GM12878 (cell line): ENCODE measurements around the gene IFNB1. TPM values are rescaled to one million over a fixed set of nuclear protein-coding genes. Genes with fewer than 3 reads are reported as not detected.

Experiments
- ATAC-seq: fragments of 200-7000 bp; cut with Tn5 transposase; 3 replicates; pipeline ENCODE4 v1.9.1; 2020; ENCODE audit warnings: mild to moderate bottlenecking, moderate library complexity
- BruUV-seq: library from RNA; stranded (reverse); fragments of 400-500 nt; replicated peaks from 2 replicates; lab custom pipeline; 2021; lab: Mats Ljungman, UMichigan
- CTCF ChIA-PET: fragments of 300-600 bp; sonication (Branson Sonifier 250); formaldehyde crosslinking; extraction: SDS; loops from one replicate; lab custom pipeline; 2021; ENCODE audit warnings: inconsistent platforms; lab: Yijun Ruan, JAX
- POLR2A ChIA-PET: fragments of 350-600 bp; formaldehyde crosslinking; extraction: SDS; loops from one replicate; lab custom pipeline; 2021; ENCODE audit warnings: inconsistent platforms; lab: Charles Lee
- RAD21 ChIA-PET: fragments of 300-600 bp; sonication (Branson Sonifier 250); formaldehyde crosslinking; loops from one replicate; lab custom pipeline; 2023; ENCODE audit warnings: antibody characterized with exemption; ENCODE audit not compliant: unreplicated experiment; lab: Charles Lee
- SMC1A ChIA-PET: fragments of 300-600 bp; sonication (Branson Sonifier 250); formaldehyde crosslinking; loops from one replicate; lab custom pipeline; 2023; ENCODE audit not compliant: unreplicated experiment, uncharacterized antibody; lab: Charles Lee
- DNase-seq: peaks from one replicate; pipeline ENCODE4 v3.0.0-alpha.2; 2011; ENCODE audit warnings: low read depth, low spot score
- FAIRE-seq: peaks from 3 replicates; lab custom pipeline; 2011; peaks lifted over from hg19 to GRCh38; lab: Jason Lieb, UNC
- H2AFZ ChIP-seq: 2 replicates; pipeline ENCODE4 v1.6.0; 2011; ENCODE audit warnings: low read depth, low read length, control low read depth; ENCODE audit not compliant: control insufficient read depth
- H3K27ac ChIP-seq: 2 replicates; pipeline ENCODE4 v1.5.1; 2011; ENCODE audit warnings: control low read depth; ENCODE audit not compliant: control insufficient read depth, insufficient read depth
- H3K27me3 ChIP-seq, 2 experiments: replicated peaks in 1 of 2; 2 replicates each; pipeline versions ENCODE4 v1.6.0 to v1.6.1; 2011; ENCODE audit warnings: low read length in 1 of 2; ENCODE audit not compliant: control insufficient read depth in 2 of 2, insufficient read depth in 2 of 2
- H3K36me3 ChIP-seq, 2 experiments: 2 replicates each; pipeline ENCODE4 v1.5.1; 2011; ENCODE audit warnings: low read length in 1 of 2; ENCODE audit not compliant: control insufficient read depth in 2 of 2, insufficient read depth in 2 of 2
- H3K4me1 ChIP-seq: 2 replicates; pipeline ENCODE4 v1.6.1; 2011; ENCODE audit warnings: mild to moderate bottlenecking, low read length, moderate library complexity, mixed read lengths; ENCODE audit not compliant: control insufficient read depth, insufficient read depth
- H3K4me2 ChIP-seq: 2 replicates; pipeline ENCODE4 v1.6.0; 2011; ENCODE audit warnings: control low read depth; ENCODE audit not compliant: control insufficient read depth, insufficient read depth
- H3K4me3 ChIP-seq: fragments of 200-600 bp; sonication (generic); 2 replicates; pipeline ENCODE4 v1.5.1; 2016
- H3K79me2 ChIP-seq: 2 replicates; pipeline ENCODE4 v1.6.0; 2011; ENCODE audit warnings: low read length; ENCODE audit not compliant: control insufficient read depth, insufficient read depth
- H3K9ac ChIP-seq: 2 replicates; pipeline ENCODE4 v1.8.0; 2011; ENCODE audit warnings: low read length, control low read depth, mixed read lengths; ENCODE audit not compliant: control insufficient read depth, insufficient read depth
- H3K9me3 ChIP-seq: replicated peaks from 3 replicates; pipeline ENCODE4 v1.5.1; 2011; ENCODE audit warnings: mild to moderate bottlenecking, low read length; ENCODE audit not compliant: control insufficient read depth, insufficient read depth
- H4K20me1 ChIP-seq: 2 replicates; pipeline ENCODE4 v1.6.0; 2011; ENCODE audit not compliant: control insufficient read depth, insufficient read depth
- CBX5 ChIP-seq: sonication (generic); IDR thresholded peaks from 2 replicates; pipeline ENCODE4 v1.6.1; 2016; ENCODE audit warnings: low read depth, moderate library complexity, mild to moderate bottlenecking, inconsistent platforms
- CEBPZ ChIP-seq: fragments of 150-350 bp; IDR thresholded peaks from 2 replicates; pipeline ENCODE4 v1.6.1; 2016; ENCODE audit warnings: low read depth, low read length
- ETV6 ChIP-seq, 2 experiments: fragments of 450-650 bp in 1 of 2; IDR thresholded peaks in 1 of 2; conservative IDR thresholded peaks in 1 of 2; 2 replicates each; pipeline ENCODE4 v1.6.1; 2014; ENCODE audit warnings: antibody characterized with exemption in 1 of 2, borderline replicate concordance in 1 of 2, low read depth in 1 of 2, mild to moderate bottlenecking in 1 of 2, moderate library complexity in 1 of 2
- HDAC6 ChIP-seq: fragments of 200-600 bp; sonication (generic); IDR thresholded peaks from one replicate; pipeline ENCODE4 v1.8.0; 2017; ENCODE audit warnings: antibody characterized with exemption; ENCODE audit not compliant: unreplicated experiment
- JUND ChIP-seq: IDR thresholded peaks from 2 replicates; pipeline ENCODE4 v1.6.1; 2012; ENCODE audit warnings: low read depth, mild to moderate bottlenecking, low read length, improper control_type of control experiment, moderate library complexity
- KDM1A ChIP-seq: fragments of 200-600 bp; sonication (generic); IDR thresholded peaks from 2 replicates; pipeline ENCODE4 v1.6.1; 2016; ENCODE audit warnings: borderline replicate concordance
- KLF5 ChIP-seq: fragments of 450-650 bp; IDR thresholded peaks from 2 replicates; pipeline ENCODE4 v1.6.1; 2014; ENCODE audit warnings: mild to moderate bottlenecking; ENCODE audit not compliant: partially characterized antibody
- RB1 ChIP-seq: fragments of 450-650 bp; formaldehyde crosslinking; IDR thresholded peaks from 2 replicates; pipeline ENCODE4 v1.6.1; 2017; ENCODE audit warnings: mild to moderate bottlenecking, borderline replicate concordance
- REST ChIP-seq: IDR thresholded peaks from 2 replicates; pipeline ENCODE4 v1.6.1; 2012; ENCODE audit warnings: mild to moderate bottlenecking, low read depth, low read length
- SMAD1 ChIP-seq: fragments of 450-650 bp; IDR thresholded peaks from 2 replicates; pipeline ENCODE4 v1.6.1; 2018; ENCODE audit warnings: mild to moderate bottlenecking, low read depth; ENCODE audit not compliant: partially characterized antibody
- ZBTB40 ChIP-seq: fragments of 450-650 bp; IDR thresholded peaks from 2 replicates; pipeline ENCODE4 v1.6.1; 2016; ENCODE audit warnings: mild to moderate bottlenecking, moderate library complexity, borderline replicate concordance
- WGBS: methylation state at CpG from one replicate; pipeline ENCODE4 v1.1.6; 2016; ENCODE audit warnings: low lambda C conversion rate; ENCODE audit not compliant: insufficient replicate concordance, insufficient coverage; ENCODE audit errors: missing lambda C conversion rate; 5-methylcytosine and 5-hydroxymethylcytosine counted together
- in situ Hi-C: fragments of 300-500 bp; cut with MboI; formaldehyde crosslinking; loops from 9 replicates; pipeline ENCODE4 v1.14.3; 2018; ENCODE audit warnings: mixed read lengths
- intact Hi-C: fragments of 100-400 bp; cut with micrococcal nuclease; formaldehyde crosslinking; loops from one replicate; pipeline ENCODE4 v1.14.2; 2022; ENCODE audit not compliant: unreplicated experiment
- polyA plus RNA-seq, 11 experiments: library from polyadenylated mRNA; depleted of rRNA in 4 of 11; unstranded in 6 of 11; stranded (reverse) in 5 of 11; fragments of >200 nt; fragmentation: Nextera tagmentation in 4 of 11; fragmentation: Illumina TruSeq in 1 of 11; extraction: Ambion mirVana in 4 of 11; extraction: Trizol in 1 of 11; gene quantifications; 1 replicate in 1 of 11; 2 replicates in 10 of 11; pipeline versions ENCODE4 v1.2.1 to v1.2.3, GENCODE V29; 2011 to 2016; ENCODE audit warnings: inconsistent platforms in 2 of 11, missing spikeins in 2 of 11, low read depth in 1 of 11
- total RNA-seq, 4 experiments: library from RNA; depleted of rRNA in 3 of 4; stranded (reverse); fragments of >200 nt in 3 of 4; fragmentation: Illumina TruSeq in 1 of 4; extraction: Trizol in 1 of 4; gene quantifications; 2 replicates each; pipeline versions ENCODE4 v1.2.1 to v1.2.3, GENCODE V29; 2013 to 2021

Gene IFNB1
- total and polyA plus RNA-seq, 10 of the 15 experiments (the other 5 are each of a cell fraction or from before 2014, with no cell fraction given), result 0.18 TPM; not detected in 9

- TF ChIP-seq CEBPZ (no peak), CBX5 (no peak), ETV6 (conservative IDR thresholded peaks at IDR 0.05 in 1 of 2, IDR thresholded peaks at IDR 0.05 in 1 of 2; ENCODE audit: borderline replicate concordance in 1 of 2, low read depth in 1 of 2) (no peak), JUND (no peak)
These were observed 49.3 kb downstream of the IFNB1 start (continued) for GRCh38 chr9:21028466-21028865.

GRCh38 chr9:21027295-21027694, 50.4 kb downstream of the IFNB1 start:
- ChIA-PET RAD21 (interaction anchor here (0.6 to 1.3 kb wide), 4 partner anchors 22 to 95 kb away, joined by 3 to 5 read pairs (median 3); no protein-coding TSS in a partner anchor), SMC1A (interaction anchor here (0.8 to 1.0 kb wide), 3 partner anchors 9 to 30 kb away, joined by 3 read pairs; no protein-coding TSS in a partner anchor), POLR2A (interaction anchor here (0.7 to 0.9 kb wide), 2 partner anchors 8 to 389 kb away, joined by 3 read pairs; no protein-coding TSS in a partner anchor), CTCF (interaction anchor here (0.7 to 1.2 kb wide), 2 partner anchors 28 to 82 kb away, joined by 3 to 4 read pairs; no protein-coding TSS in a partner anchor)
- no peak overlapping the region for H3K27ac ChIP-seq
- no peak overlapping the region for H2AFZ ChIP-seq
- no peaks in the 10 kb centered on the region for H3K27me3 ChIP-seq
- H3K4me3 ChIP-seq, result no peak overlapping the region
- in situ Hi-C loops, result no loop called here
- H4K20me1 ChIP-seq, result no peaks in the 10 kb centered on the region
- H3K9me3 ChIP-seq, result no peaks in the 10 kb centered on the region
- FAIRE-seq, result no peak
- peaks cover 5% of the 10 kb centered on the region for H3K4me1 ChIP-seq
- no peak overlapping the region for H3K4me2 ChIP-seq
- H3K79me2 ChIP-seq, result no peaks in the 10 kb centered on the region
- H3K9ac ChIP-seq, result no peak overlapping the region
- WGBS, result 97% methylated on average over 4 of the region's 4 CpGs
- intact Hi-C loops, result no loop called here
- no peak for ATAC-seq
- no TSS peak for BruUV-seq
- peaks cover 0 to 2% of the 10 kb centered on the region in 2 experiments; a peak in 1 of 4 replicates for H3K36me3 ChIP-seq
- DNase-seq, result no peak
- no peak for TF ChIP-seq HDAC6
- no peak for TF ChIP-seq RB1
- no peak for TF ChIP-seq SMAD1
- TF ChIP-seq KDM1A, result no peak
- TF ChIP-seq ZBTB40, result no peak
- TF ChIP-seq KLF5, result no peak
- TF ChIP-seq REST, result no peak
